ENCODE results near the gene TRNAU1AP.

GRCh38 chr1:28508435-28508754 is 44.5 kb upstream of the TRNAU1AP start:
- TF ChIP-seq CTCF (IDR thresholded peaks at IDR 0.05) (no peak), POLR2A (IDR thresholded peaks at IDR 0.05) (no peak)

Data from Peyer's patch (tissue), 4 donors.